ENCODE data around the gene ARL5A.

ARL5A gene

GRCh38 chr2:151840216-151841046, 12.2 kb upstream of the ARL5A start:
- TF ChIP-seq POLR2AphosphoS5 (IDR thresholded peaks at IDR 0.05; ENCODE audit: low read depth, low read length): no peak
- TF ChIP-seq FOXP2 (optimal IDR thresholded peaks at IDR 0.05; ENCODE audit: borderline replicate concordance, extremely low read depth, extremely low read length, insufficient read depth): no peak
- TF ChIP-seq REST (IDR thresholded peaks at IDR 0.05; ENCODE audit: insufficient read depth in 1 of 2, low read depth in 2 of 2, low read length in 2 of 2): no peak

- TF ChIP-seq SIN3A (IDR thresholded peaks at IDR 0.05; ENCODE audit: borderline replicate concordance, insufficient read depth, low read length): no peak
- TF ChIP-seq POLR2AphosphoS5 (IDR thresholded peaks at IDR 0.05; ENCODE audit: low read depth, low read length): no peak
- no peak for TF ChIP-seq FOXP2 (optimal IDR thresholded peaks at IDR 0.05; ENCODE audit: borderline replicate concordance, extremely low read depth, extremely low read length, insufficient read depth)
- no peak for TF ChIP-seq REST (IDR thresholded peaks at IDR 0.05; ENCODE audit: insufficient read depth in 1 of 2, low read depth in 2 of 2, low read length in 2 of 2)
- no peak for TF ChIP-seq TAF1 (IDR thresholded peaks at IDR 0.05; ENCODE audit: borderline replicate concordance, insufficient read depth, low read length)
Measured at GRCh38 chr2:151837926-151838325, 9.7 kb upstream of the ARL5A start.

- TF ChIP-seq TAF1 (IDR thresholded peaks at IDR 0.05; ENCODE audit: borderline replicate concordance, insufficient read depth, low read length): no peak
- no peak for TF ChIP-seq FOXP2 (optimal IDR thresholded peaks at IDR 0.05; ENCODE audit: borderline replicate concordance, extremely low read depth, extremely low read length, insufficient read depth)
- no peak for TF ChIP-seq SIN3A (IDR thresholded peaks at IDR 0.05; ENCODE audit: borderline replicate concordance, insufficient read depth, low read length)
- no peak for TF ChIP-seq POLR2AphosphoS5 (IDR thresholded peaks at IDR 0.05; ENCODE audit: low read depth, low read length)
- TF ChIP-seq REST (IDR thresholded peaks at IDR 0.05; ENCODE audit: insufficient read depth in 1 of 2, low read depth in 2 of 2, low read length in 2 of 2): no peak
Measured at GRCh38 chr2:151833984-151834383, 5.8 kb upstream of the ARL5A start.

- TF ChIP-seq TAF1 (IDR thresholded peaks at IDR 0.05; ENCODE audit: borderline replicate concordance, insufficient read depth, low read length) (no peak), POLR2AphosphoS5 (IDR thresholded peaks at IDR 0.05; ENCODE audit: low read depth, low read length) (no peak), REST (IDR thresholded peaks at IDR 0.05; ENCODE audit: insufficient read depth in 1 of 2, low read depth in 2 of 2, low read length in 2 of 2) (no peak), FOXP2 (optimal IDR thresholded peaks at IDR 0.05; ENCODE audit: borderline replicate concordance, extremely low read depth, extremely low read length, insufficient read depth) (no peak), SIN3A (IDR thresholded peaks at IDR 0.05; ENCODE audit: borderline replicate concordance, insufficient read depth, low read length) (no peak)
Measured at GRCh38 chr2:151830961-151831360, 2.7 kb upstream of the ARL5A start.

Data from PFSK-1 (cell line).